DOHH2 (cell line): ENCODE results near the gene KCNMA1.

ENCODE experiments used
- H3F3A ChIP-seq: fragments of 200-600 bp; sonication (generic), shearing (Covaris generic); 2 replicates; pipeline ENCODE4 v1.6.0; 2016; ENCODE audit warnings: antibody characterized with exemption, mild to moderate bottlenecking; ENCODE audit not compliant: control insufficient read depth, insufficient read depth
- H3K27ac ChIP-seq: fragments of 200-600 bp; sonication (generic); 2 replicates; pipeline ENCODE4 v1.5.1; 2014; ENCODE audit warnings: low read depth, mild to moderate bottlenecking, low read length, moderate library complexity
- H3K27me3 ChIP-seq: fragments of 200-600 bp; sonication (generic); 2 replicates; pipeline ENCODE4 v1.6.1; 2014; ENCODE audit warnings: mild to moderate bottlenecking, low read length, mixed read lengths; ENCODE audit not compliant: control insufficient read depth
- H3K36me3 ChIP-seq: fragments of 200-600 bp; sonication (generic); 2 replicates; pipeline ENCODE4 v1.6.1; 2014; ENCODE audit warnings: mild to moderate bottlenecking, low read length, moderate library complexity, mixed read lengths; ENCODE audit not compliant: control insufficient read depth
- H3K4me1 ChIP-seq: fragments of 200-600 bp; sonication (generic); 2 replicates; pipeline ENCODE4 v1.6.1; 2014; ENCODE audit warnings: mild to moderate bottlenecking, low read length, mixed read lengths; ENCODE audit not compliant: control insufficient read depth
- H3K4me2 ChIP-seq: fragments of 200-600 bp; sonication (generic); 2 replicates; pipeline ENCODE4 v1.6.0; 2014; ENCODE audit warnings: mild to moderate bottlenecking, low read length, moderate library complexity
- H3K4me3 ChIP-seq: fragments of 200-600 bp; sonication (generic); 2 replicates; pipeline ENCODE4 v1.5.1; 2014; ENCODE audit warnings: mild to moderate bottlenecking, low read length, mixed read lengths
- H3K79me2 ChIP-seq: fragments of 200-600 bp; sonication (generic); 2 replicates; pipeline ENCODE4 v1.6.1; 2014; ENCODE audit warnings: mild to moderate bottlenecking, low read length, mixed read lengths; ENCODE audit not compliant: control insufficient read depth
- H3K9me2 ChIP-seq: fragments of 200-600 bp; sonication (generic); replicated peaks from 2 replicates; pipeline ENCODE4 v1.6.1; 2014; ENCODE audit warnings: mild to moderate bottlenecking, low read length, mixed read lengths; ENCODE audit not compliant: control insufficient read depth
- H3K9me3 ChIP-seq: fragments of 200-600 bp; sonication (generic); 2 replicates; pipeline ENCODE4 v1.6.1; 2014; ENCODE audit warnings: antibody characterized with exemption, low read length, mixed read lengths; ENCODE audit not compliant: control insufficient read depth, insufficient read depth
- H4K20me1 ChIP-seq: fragments of 200-600 bp; sonication (generic); 2 replicates; pipeline ENCODE4 v1.6.0; 2014; ENCODE audit warnings: low read depth, mild to moderate bottlenecking, antibody characterized with exemption, low read length, moderate library complexity; ENCODE audit not compliant: control insufficient read depth, insufficient read depth
- EZH2phosphoT487 ChIP-seq: fragments of 200-600 bp; sonication (generic); IDR thresholded peaks from 2 replicates; pipeline ENCODE4 v1.6.1; 2017; ENCODE audit warnings: borderline replicate concordance, mild to moderate bottlenecking, antibody characterized with exemption, low read length, moderate library complexity, mixed read lengths
- TF ChIP-seq, protein P1 (sequence below): fragments of 200-600 bp; sonication (generic); IDR thresholded peaks from one replicate; pipeline ENCODE4 v1.5.1; 2014; ENCODE audit warnings: antibody characterized with exemption, mild to moderate bottlenecking, low read depth, low read length; ENCODE audit not compliant: poor library complexity, severe bottlenecking

Gene KCNMA1

DNA sequence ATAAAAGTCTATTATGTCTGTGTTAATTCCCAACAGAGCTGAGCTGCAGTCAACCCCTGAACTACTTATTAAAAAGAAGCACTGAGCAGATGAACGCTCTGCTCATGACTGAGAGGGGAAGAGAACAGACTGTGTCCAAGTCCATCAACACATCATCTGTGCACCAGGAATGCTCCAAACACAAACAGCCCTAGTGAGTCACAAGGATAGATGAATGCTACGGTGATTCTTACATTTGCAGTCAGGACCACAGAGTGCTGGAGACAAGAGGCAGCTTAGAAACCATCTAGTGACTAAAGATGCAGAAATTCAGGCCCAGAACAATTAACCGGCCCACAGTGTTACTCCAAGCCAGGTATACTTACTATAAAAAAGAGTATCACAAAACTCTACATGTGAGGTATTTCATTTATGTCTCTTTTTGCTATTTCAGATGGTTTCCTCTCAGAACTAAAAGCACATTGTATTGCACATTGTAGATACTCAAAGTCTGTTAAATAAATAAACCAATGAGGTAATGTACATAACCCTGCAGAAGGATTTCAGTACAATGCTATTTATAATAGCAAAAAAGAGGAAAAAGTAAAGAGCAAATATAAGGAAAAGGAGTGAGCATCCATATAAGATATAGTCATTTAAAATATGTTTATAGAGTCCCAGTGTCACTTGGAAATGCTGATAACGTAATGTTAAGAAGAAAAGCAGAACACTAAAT lies 159.2 kb downstream of the KCNMA1 start:
- no peaks in the 10 kb centered on the region for H3K27me3 ChIP-seq
- H3K36me3 ChIP-seq: no peaks in the 10 kb centered on the region
- no peak overlapping the region for H3K4me3 ChIP-seq
- no peaks in the 10 kb centered on the region for H3K79me2 ChIP-seq
- H3K9me3 ChIP-seq: no peaks in the 10 kb centered on the region
- H3K9me2 ChIP-seq: no peaks in the 10 kb centered on the region
- no peaks in the 10 kb centered on the region for H3K4me1 ChIP-seq
- no peaks in the 10 kb centered on the region for H3F3A ChIP-seq
- no peak overlapping the region for H3K4me2 ChIP-seq
- H3K27ac ChIP-seq: no peak overlapping the region
- TF ChIP-seq, protein P1, sequence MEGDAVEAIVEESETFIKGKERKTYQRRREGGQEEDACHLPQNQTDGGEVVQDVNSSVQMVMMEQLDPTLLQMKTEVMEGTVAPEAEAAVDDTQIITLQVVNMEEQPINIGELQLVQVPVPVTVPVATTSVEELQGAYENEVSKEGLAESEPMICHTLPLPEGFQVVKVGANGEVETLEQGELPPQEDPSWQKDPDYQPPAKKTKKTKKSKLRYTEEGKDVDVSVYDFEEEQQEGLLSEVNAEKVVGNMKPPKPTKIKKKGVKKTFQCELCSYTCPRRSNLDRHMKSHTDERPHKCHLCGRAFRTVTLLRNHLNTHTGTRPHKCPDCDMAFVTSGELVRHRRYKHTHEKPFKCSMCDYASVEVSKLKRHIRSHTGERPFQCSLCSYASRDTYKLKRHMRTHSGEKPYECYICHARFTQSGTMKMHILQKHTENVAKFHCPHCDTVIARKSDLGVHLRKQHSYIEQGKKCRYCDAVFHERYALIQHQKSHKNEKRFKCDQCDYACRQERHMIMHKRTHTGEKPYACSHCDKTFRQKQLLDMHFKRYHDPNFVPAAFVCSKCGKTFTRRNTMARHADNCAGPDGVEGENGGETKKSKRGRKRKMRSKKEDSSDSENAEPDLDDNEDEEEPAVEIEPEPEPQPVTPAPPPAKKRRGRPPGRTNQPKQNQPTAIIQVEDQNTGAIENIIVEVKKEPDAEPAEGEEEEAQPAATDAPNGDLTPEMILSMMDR: no peak
- TF ChIP-seq EZH2phosphoT487: no peak
- H4K20me1 ChIP-seq: no peaks in the 10 kb centered on the region

DNA sequence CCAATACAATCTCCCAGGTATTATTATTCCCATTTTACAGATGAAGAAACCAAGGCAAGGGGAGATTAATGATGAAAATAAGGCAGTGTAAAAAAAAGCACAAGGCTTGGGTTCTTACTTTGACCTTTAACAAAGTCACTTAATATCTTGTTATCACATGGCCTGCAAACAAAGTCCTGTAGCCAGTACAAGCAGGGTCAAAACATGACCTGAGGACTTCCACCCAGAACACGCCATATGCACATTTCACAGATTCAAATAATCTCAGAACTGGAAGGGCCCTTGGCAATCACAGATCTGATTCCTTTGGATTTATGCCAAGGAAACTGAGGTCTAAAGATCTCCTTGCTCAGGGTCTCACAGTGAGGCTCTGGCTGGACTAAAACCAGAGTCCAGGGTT lies 162.1 kb downstream of the KCNMA1 start:
- H3K4me2 ChIP-seq: no peak overlapping the region
- no peak overlapping the region for H3K27ac ChIP-seq
- TF ChIP-seq, protein P1: no peak
- no peak for TF ChIP-seq EZH2phosphoT487
- no peaks in the 10 kb centered on the region for H3K79me2 ChIP-seq
- peaks cover 3% of the 10 kb centered on the region; the same call in 1 of the 2 replicates for H3K9me3 ChIP-seq
- H3K9me2 ChIP-seq: no peaks in the 10 kb centered on the region
- H3K4me1 ChIP-seq: no peaks in the 10 kb centered on the region
- no peaks in the 10 kb centered on the region for H3K27me3 ChIP-seq
- no peaks in the 10 kb centered on the region for H4K20me1 ChIP-seq
- no peaks in the 10 kb centered on the region for H3K36me3 ChIP-seq
- no peak overlapping the region for H3K4me3 ChIP-seq
- H3F3A ChIP-seq: no peaks in the 10 kb centered on the region; the same call in 1 of the 2 replicates

DNA sequence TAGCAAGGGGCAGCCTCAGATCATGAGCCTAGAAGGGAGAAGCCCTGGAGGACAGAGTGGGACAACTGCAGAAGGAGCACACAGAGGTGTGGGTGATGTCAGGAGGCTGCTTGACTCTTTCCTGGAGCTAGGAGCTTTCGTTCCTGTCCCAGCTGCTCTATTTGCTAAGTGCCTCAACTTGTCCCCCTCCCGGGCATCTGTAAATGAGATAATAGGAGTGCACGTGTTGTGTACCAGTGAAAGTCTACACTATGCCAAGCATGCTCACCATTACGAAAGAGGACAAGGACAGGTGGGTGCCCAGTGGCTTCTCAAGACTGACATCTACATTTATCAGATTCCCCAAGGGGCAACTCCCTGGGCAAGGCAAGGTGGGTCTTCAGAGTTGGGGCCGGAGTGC lies 162.7 kb downstream of the KCNMA1 start:
- Histone ChIP-seq H3K4me2 (no peak overlapping the region), H3K9me3 (peaks cover 3% of the 10 kb centered on the region; the same call in 1 of the 2 replicates), H4K20me1 (no peaks in the 10 kb centered on the region), H3K27ac (no peak overlapping the region), H3K4me3 (no peak overlapping the region), H3K79me2 (no peaks in the 10 kb centered on the region), H3K27me3 (no peaks in the 10 kb centered on the region), H3K36me3 (no peaks in the 10 kb centered on the region), H3K4me1 (no peaks in the 10 kb centered on the region), H3K9me2 (no peaks in the 10 kb centered on the region), H3F3A (no peaks in the 10 kb centered on the region; the same call in 1 of the 2 replicates)
- TF ChIP-seq EZH2phosphoT487: no peak
- TF ChIP-seq, protein P1: no peak
